UCSD-AML1 (cell line): ENCODE data around the gene CTBP1.
"Not testable (repeated sequence)": the region's sequence is repeated elsewhere in the genome, so short reads cannot be mapped to it uniquely, and the experiment has no call there.

Experiments
- DNase-seq: peaks from one replicate; lab custom pipeline; 2025; ENCODE audit not compliant: unreplicated experiment; lab: John Stamatoyannopoulos, UW

Gene CTBP1

GRCh38 chr4:1248245-1249147, at the start of gene CTBP1:
CTBP1 (minus strand) TSS chr4:1249130; CDS start chr4:1241331, 7,799 bp downstream.
- DNase-seq: peak; percentile 90

GRCh38 chr4:1298461-1298860, 49.5 kb upstream of the CTBP1 start:
- no peak for DNase-seq

GRCh38 chr4:1297456-1298325, 48.8 kb upstream of the CTBP1 start:
- DNase-seq: no peak

- no peak for DNase-seq
Observed at GRCh38 chr4:1297023-1297395, 48.1 kb upstream of the CTBP1 start.

GRCh38 chr4:1296324-1297022, 47.5 kb upstream of the CTBP1 start:
- DNase-seq: no peak

GRCh38 chr4:1295405-1296055, 46.6 kb upstream of the CTBP1 start:
- no peak for DNase-seq

- DNase-seq: no peak
Observed at GRCh38 chr4:1294891-1295290, 46.0 kb upstream of the CTBP1 start.

GRCh38 chr4:1294424-1294823, 45.5 kb upstream of the CTBP1 start:
- no peak for DNase-seq

GRCh38 chr4:1293991-1294390, 45.1 kb upstream of the CTBP1 start:
- DNase-seq: no peak

- no peak for DNase-seq
Observed at GRCh38 chr4:1293531-1293941, 44.6 kb upstream of the CTBP1 start.

GRCh38 chr4:1292703-1293011, 43.7 kb upstream of the CTBP1 start:
- not testable (repeated sequence) for DNase-seq

GRCh38 chr4:1291996-1292702, 43.2 kb upstream of the CTBP1 start:
- DNase-seq: no peak

- DNase-seq: no peak
Observed at GRCh38 chr4:1291091-1291490, 42.2 kb upstream of the CTBP1 start.

GRCh38 chr4:1290165-1290977, 41.4 kb upstream of the CTBP1 start:
- DNase-seq: no peak

GRCh38 chr4:1289207-1290164, 40.6 kb upstream of the CTBP1 start, which contains the start of gene MAEA:
MAEA (plus strand) TSS chr4:1289891; CDS start chr4:1289914, 23 bp downstream.
- peak; percentile 97 for DNase-seq

- no peak for DNase-seq
Observed at GRCh38 chr4:1288786-1289185, 39.9 kb upstream of the CTBP1 start.

- DNase-seq: peak; percentile 42
Observed at GRCh38 chr4:1285790-1286553, 37.0 kb upstream of the CTBP1 start.
